SK-N-SH treated with all-trans-retinoic acid at 6 μM for 48 hours (cell line): ENCODE results near the gene CTIF.

Source experiments
- BACH2 ChIP-seq: fragments of 250-450 bp; sonication (Bioruptor Pico); IDR thresholded peaks from 2 replicates; pipeline ENCODE4 v1.9.0; 2021; ENCODE audit warnings: mild to moderate bottlenecking, borderline replicate concordance
- CSRNP3 ChIP-seq: fragments of 250-450 bp; sonication (Bioruptor Pico); IDR thresholded peaks from 2 replicates; pipeline ENCODE4 v1.5.1; 2021; ENCODE audit warnings: mild to moderate bottlenecking, moderate library complexity
- PATZ1 ChIP-seq: fragments of 250-450 bp; sonication (Bioruptor Pico); IDR thresholded peaks from 2 replicates; pipeline ENCODE4 v1.8.0; 2020; ENCODE audit warnings: mild to moderate bottlenecking, moderate library complexity, borderline replicate concordance
- RARB ChIP-seq: fragments of 250-450 bp; sonication (Bioruptor Pico); IDR thresholded peaks from 2 replicates; pipeline ENCODE4 v1.8.0; 2021; ENCODE audit warnings: mild to moderate bottlenecking, moderate library complexity
- ZFP30 ChIP-seq: fragments of 450-650 bp; formaldehyde crosslinking; IDR thresholded peaks from 2 replicates; pipeline ENCODE4 v1.5.0; 2022; ENCODE audit warnings: mild to moderate bottlenecking, moderate library complexity
- ZNF565 ChIP-seq: fragments of 450-650 bp; formaldehyde crosslinking; conservative IDR thresholded peaks from 2 replicates; pipeline ENCODE4 v1.5.0; 2020; ENCODE audit warnings: low read depth, mild to moderate bottlenecking, moderate library complexity

GRCh38 chr18:48567388-48567787 lies 28.6 kb downstream of the CTIF start:
- no peak for TF ChIP-seq ZFP30 (CRISPR knock-in tag)
- TF ChIP-seq ZNF565 (CRISPR knock-in tag), result no peak
- TF ChIP-seq RARB (CRISPR knock-in tag), result no peak
- TF ChIP-seq PATZ1, result no peak
- TF ChIP-seq CSRNP3 (CRISPR knock-in tag), result no peak
- TF ChIP-seq BACH2 (CRISPR knock-in tag), result no peak
